A673 (cell line): ENCODE results near the gene IKBKE. TPM values are rescaled to one million over a fixed set of nuclear protein-coding genes. Genes with fewer than 3 reads are reported as not detected.

Experiments used
- BruUV-seq: library from RNA; stranded (reverse); fragments of 400-500 nt; replicated peaks from 2 replicates; lab custom pipeline; 2021; lab: Mats Ljungman, UMichigan
- CTCF ChIA-PET: fragments of 300-600 bp; sonication (Branson Sonifier 250); formaldehyde crosslinking; loops from one replicate; lab custom pipeline; 2022; ENCODE audit warnings: antibody characterized with exemption; lab: Charles Lee
- POLR2A ChIA-PET: fragments of 300-600 bp; sonication (Branson Sonifier 250); formaldehyde crosslinking; loops from one replicate; lab custom pipeline; 2022; ENCODE audit warnings: antibody characterized with exemption; ENCODE audit not compliant: low non-redundant PET; lab: Charles Lee
- DNase-seq: peaks from one replicate; pipeline ENCODE4 v3.0.0-alpha.2; 2015; ENCODE audit warnings: low spot score
- H3K27ac ChIP-seq: fragments of 200-600 bp; sonication (generic); 2 replicates; pipeline ENCODE4 v1.5.1; 2016; ENCODE audit warnings: mixed run types, low read depth, mild to moderate bottlenecking, mixed read lengths, antibody characterized with exemption, low read length; ENCODE audit not compliant: poor library complexity, severe bottlenecking
- H3K27me3 ChIP-seq: fragments of 200-600 bp; sonication (generic); replicated peaks from 2 replicates; pipeline ENCODE4 v1.6.1; 2017; ENCODE audit warnings: mixed run types, low read depth, mild to moderate bottlenecking, mixed read lengths, antibody characterized with exemption, low read length; ENCODE audit not compliant: insufficient read depth, poor library complexity
- H3K36me3 ChIP-seq: fragments of 200-600 bp; sonication (generic); 2 replicates; pipeline ENCODE4 v1.6.1; 2016; ENCODE audit warnings: mixed run types, mild to moderate bottlenecking, mixed read lengths, antibody characterized with exemption, low read length; ENCODE audit not compliant: insufficient read depth, poor library complexity, severe bottlenecking
- H3K4me1 ChIP-seq: fragments of 200-600 bp; sonication (generic); 2 replicates; pipeline ENCODE4 v1.6.1; 2017; ENCODE audit warnings: mixed run types, mild to moderate bottlenecking, mixed read lengths, antibody characterized with exemption, low read length; ENCODE audit not compliant: insufficient read depth, poor library complexity, severe bottlenecking
- H3K4me3 ChIP-seq: fragments of 200-600 bp; sonication (generic); 2 replicates; pipeline ENCODE4 v1.5.1; 2016; ENCODE audit warnings: low read depth, mixed run types, mild to moderate bottlenecking, mixed read lengths, low read length; ENCODE audit not compliant: poor library complexity, severe bottlenecking
- H3K9me3 ChIP-seq: fragments of 200-600 bp; sonication (generic); 2 replicates; pipeline ENCODE4 v1.6.1; 2016; ENCODE audit warnings: mixed run types, low read depth, mild to moderate bottlenecking, mixed read lengths, antibody characterized with exemption, low read length; ENCODE audit not compliant: poor library complexity, severe bottlenecking
- EZH2 ChIP-seq: fragments of 200-600 bp; sonication (generic); IDR thresholded peaks from 2 replicates; pipeline ENCODE4 v1.6.1; 2017; ENCODE audit warnings: borderline replicate concordance, low read depth, mild to moderate bottlenecking, mixed read lengths, antibody characterized with exemption, low read length; ENCODE audit not compliant: poor library complexity, severe bottlenecking
- intact Hi-C: fragments of 100-400 bp; cut with micrococcal nuclease; formaldehyde crosslinking; loops from one replicate; pipeline ENCODE4 v1.10.0; 2022; ENCODE audit not compliant: unreplicated experiment
- total RNA-seq: library from RNA; stranded (reverse); gene quantifications from 2 replicates; pipeline ENCODE4 v1.2.3, GENCODE V29; 2021
- TF ChIP-seq, protein P1 (sequence below): fragments of 300-800, 200-600 bp; sonication (generic); conservative IDR thresholded peaks from 2 replicates; pipeline ENCODE4 v1.5.1; 2017; ENCODE audit warnings: low read depth, mild to moderate bottlenecking, antibody characterized with exemption, low read length, moderate library complexity, mixed read lengths

IKBKE gene
- total RNA-seq, 1 experiment from 2014 or later: 2.9 TPM

DNA sequence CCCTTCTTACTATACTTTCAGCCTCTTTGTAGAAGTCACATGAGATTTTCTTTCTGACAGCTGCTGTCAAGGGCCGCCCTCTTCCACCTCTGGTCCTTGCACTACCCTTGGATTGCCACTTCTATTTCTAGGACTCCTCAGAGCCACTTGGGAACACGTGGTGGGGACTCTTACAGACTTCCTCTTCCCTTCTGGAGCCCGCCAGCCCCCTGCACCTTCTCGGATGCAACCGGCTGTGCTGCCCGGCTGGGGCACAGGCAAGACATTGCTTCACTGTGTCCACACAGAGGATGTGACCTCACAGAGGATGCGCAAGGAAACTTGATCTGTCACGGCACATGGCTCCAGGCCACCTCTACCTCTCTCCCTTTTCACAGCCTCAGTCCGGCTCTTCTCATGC lies 2.4 kb upstream of the IKBKE start:
- intact Hi-C loops: no loop called here
- Histone ChIP-seq H3K4me3 (no peak overlapping the region), H3K9me3 (no peaks in the 10 kb centered on the region), H3K27me3 (no peaks in the 10 kb centered on the region), H3K36me3 (no peaks in the 10 kb centered on the region), H3K27ac (no peak overlapping the region), H3K4me1 (peaks cover 33% of the 10 kb centered on the region)
- ChIA-PET POLR2A (no interaction called here), CTCF (no interaction called here)
- BruUV-seq: no TSS peak
- TF ChIP-seq, protein P1, sequence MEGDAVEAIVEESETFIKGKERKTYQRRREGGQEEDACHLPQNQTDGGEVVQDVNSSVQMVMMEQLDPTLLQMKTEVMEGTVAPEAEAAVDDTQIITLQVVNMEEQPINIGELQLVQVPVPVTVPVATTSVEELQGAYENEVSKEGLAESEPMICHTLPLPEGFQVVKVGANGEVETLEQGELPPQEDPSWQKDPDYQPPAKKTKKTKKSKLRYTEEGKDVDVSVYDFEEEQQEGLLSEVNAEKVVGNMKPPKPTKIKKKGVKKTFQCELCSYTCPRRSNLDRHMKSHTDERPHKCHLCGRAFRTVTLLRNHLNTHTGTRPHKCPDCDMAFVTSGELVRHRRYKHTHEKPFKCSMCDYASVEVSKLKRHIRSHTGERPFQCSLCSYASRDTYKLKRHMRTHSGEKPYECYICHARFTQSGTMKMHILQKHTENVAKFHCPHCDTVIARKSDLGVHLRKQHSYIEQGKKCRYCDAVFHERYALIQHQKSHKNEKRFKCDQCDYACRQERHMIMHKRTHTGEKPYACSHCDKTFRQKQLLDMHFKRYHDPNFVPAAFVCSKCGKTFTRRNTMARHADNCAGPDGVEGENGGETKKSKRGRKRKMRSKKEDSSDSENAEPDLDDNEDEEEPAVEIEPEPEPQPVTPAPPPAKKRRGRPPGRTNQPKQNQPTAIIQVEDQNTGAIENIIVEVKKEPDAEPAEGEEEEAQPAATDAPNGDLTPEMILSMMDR: no peak
- no peak for TF ChIP-seq EZH2
- no peak for DNase-seq

DNA sequence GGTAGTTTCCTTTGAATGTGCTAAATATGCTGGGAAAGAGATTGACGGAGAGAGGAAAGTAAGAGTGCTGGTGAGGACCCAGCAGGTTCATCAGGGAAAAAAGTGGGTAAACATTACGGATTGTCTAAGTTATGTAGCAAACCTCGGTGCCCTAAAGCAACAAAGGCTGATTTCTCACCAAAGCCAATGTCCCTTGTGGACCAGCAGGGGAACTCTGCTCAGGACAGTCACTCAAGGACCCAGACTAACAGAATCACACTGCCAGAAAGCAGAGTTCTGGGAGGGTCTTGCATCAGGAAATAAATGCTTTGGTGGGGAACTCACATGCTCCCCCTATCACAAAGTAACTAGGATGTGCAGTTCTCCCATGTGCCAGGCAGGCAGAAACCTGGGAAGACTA lies 1.7 kb upstream of the IKBKE start:
- H3K4me3 ChIP-seq: no peak overlapping the region
- TF ChIP-seq, protein P1: no peak
- TF ChIP-seq EZH2: no peak
- H3K4me1 ChIP-seq: peaks cover 33% of the 10 kb centered on the region
- no peaks in the 10 kb centered on the region for H3K36me3 ChIP-seq
- H3K9me3 ChIP-seq: no peaks in the 10 kb centered on the region
- ChIA-PET CTCF (no interaction called here), POLR2A (no interaction called here)
- no peak for DNase-seq
- H3K27ac ChIP-seq: no peak overlapping the region
- intact Hi-C loops: no loop called here
- no TSS peak for BruUV-seq
- H3K27me3 ChIP-seq: no peaks in the 10 kb centered on the region

DNA sequence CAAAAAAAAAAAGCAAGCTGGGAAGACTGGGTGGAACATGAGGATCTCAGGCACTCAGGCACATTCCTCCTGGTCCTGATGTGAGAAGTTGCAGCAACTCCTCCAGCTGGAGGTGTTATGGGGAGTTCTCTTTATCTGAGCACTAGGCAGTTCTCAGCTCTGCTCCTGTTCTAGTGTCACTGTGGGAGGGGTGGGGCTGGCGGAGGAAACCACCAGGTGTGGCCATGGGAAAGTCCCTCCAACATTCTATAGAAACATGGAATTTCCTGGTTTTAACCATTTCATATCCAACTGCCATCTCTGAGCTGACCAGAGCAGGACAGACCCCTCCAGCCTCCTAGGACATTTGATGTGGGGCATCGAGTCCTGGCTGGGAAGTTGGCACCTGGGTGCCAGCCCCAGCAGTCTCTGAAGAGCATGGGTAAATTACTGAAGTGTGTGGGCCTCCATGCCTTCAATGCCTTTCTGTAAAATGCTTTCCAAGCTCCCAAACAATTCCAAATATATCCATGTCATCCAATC lies 804 bp upstream of the IKBKE start:
- no peak overlapping the region for H3K27ac ChIP-seq
- H3K27me3 ChIP-seq: no peaks in the 10 kb centered on the region
- POLR2A ChIA-PET: interaction anchor here (0.5 kb wide), 1 partner anchor 20 kb away, joined by 3 read pairs; no protein-coding TSS in a partner anchor
- peaks cover 33% of the 10 kb centered on the region for H3K4me1 ChIP-seq
- no peak for DNase-seq
- BruUV-seq: no TSS peak
- TF ChIP-seq, protein P1: no peak
- TF ChIP-seq EZH2: no peak
- no peak overlapping the region for H3K4me3 ChIP-seq
- H3K36me3 ChIP-seq: no peaks in the 10 kb centered on the region
- no peaks in the 10 kb centered on the region for H3K9me3 ChIP-seq
- intact Hi-C loops: no loop called here
- CTCF ChIA-PET: interaction anchor here (1.2 to 2.2 kb wide), 2 partner anchors 10 kb away, joined by 3 to 15 read pairs; no protein-coding TSS in a partner anchor
